HepG2 (cell line): ENCODE results near the gene NRG3.

Source experiments
- ATF3 ChIP-seq: sonication (generic); formaldehyde crosslinking; IDR thresholded peaks from 2 replicates; pipeline ENCODE4 v1.4.0; 2020; ENCODE audit warnings: missing genetic modification reagents
- GABPB1 ChIP-seq: IDR thresholded peaks from 2 replicates; pipeline ENCODE4 v1.6.1; 2016; ENCODE audit warnings: mild to moderate bottlenecking, missing genetic modification reagents, moderate library complexity, missing compliant biosample characterization
- ZNF552 ChIP-seq: sonication (generic); formaldehyde crosslinking; IDR thresholded peaks from 2 replicates; pipeline ENCODE4 v1.9.0; 2022; ENCODE audit warnings: missing genetic modification reagents, mild to moderate bottlenecking, borderline replicate concordance

GRCh38 chr10:82191653-82192052 is 316.7 kb downstream of the NRG3 start:
- TF ChIP-seq ZNF552 (CRISPR knock-in tag) (no peak), GABPB1 (CRISPR knock-in tag) (no peak), ATF3 (no peak)
